GM06990 (cell line): Measurements from ENCODE around the gene AUTS2.

Source experiments
- DNase-seq: peaks from one replicate; pipeline ENCODE4 v3.0.0-alpha.2; 2011; ENCODE audit not compliant: insufficient read length; ENCODE audit errors: extremely low read depth
- H3K27me3 ChIP-seq: replicated peaks from 2 replicates; pipeline ENCODE4 v1.6.0; 2011; ENCODE audit warnings: low read length; ENCODE audit not compliant: control insufficient read depth, insufficient read depth
- H3K36me3 ChIP-seq: 2 replicates; pipeline ENCODE4 v1.5.1; 2011; ENCODE audit warnings: low read length; ENCODE audit not compliant: control insufficient read depth, insufficient read depth
- H3K4me3 ChIP-seq: replicated peaks from 2 replicates; pipeline ENCODE4 v1.5.1; 2011; ENCODE audit warnings: low read depth, mild to moderate bottlenecking, control low read depth, low read length
- TF ChIP-seq, protein P1 (sequence below): IDR thresholded peaks from 2 replicates; pipeline ENCODE4 v1.5.1; 2011; ENCODE audit warnings: low read length, control low read depth, mild to moderate bottlenecking, inconsistent platforms; ENCODE audit not compliant: insufficient read depth, poor library complexity, severe bottlenecking

The AUTS2 gene

DNA sequence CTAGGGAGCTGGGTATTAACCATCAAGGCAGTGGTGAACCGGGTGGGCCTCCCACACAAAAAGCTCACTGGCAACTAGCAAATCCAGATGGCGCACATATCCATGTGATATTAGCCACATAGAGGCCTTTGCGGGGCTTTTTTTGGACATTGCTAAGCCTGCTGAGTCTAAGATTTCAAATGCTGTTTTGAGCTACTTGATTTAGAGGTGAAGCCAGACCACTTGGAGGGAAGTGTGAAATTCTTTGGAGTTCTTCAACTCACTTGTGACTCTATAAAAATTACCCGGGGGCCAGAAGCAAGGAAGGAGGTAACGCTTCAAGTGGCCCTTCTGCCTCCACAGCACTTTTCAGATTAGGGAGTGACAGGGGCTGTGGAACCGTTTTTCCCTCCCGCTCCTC lies 913.9 kb downstream of the AUTS2 start:
- Histone ChIP-seq H3K27me3 (no peaks in the 10 kb centered on the region), H3K36me3 (no peaks in the 10 kb centered on the region), H3K4me3 (no peak overlapping the region)
- TF ChIP-seq, protein P1, sequence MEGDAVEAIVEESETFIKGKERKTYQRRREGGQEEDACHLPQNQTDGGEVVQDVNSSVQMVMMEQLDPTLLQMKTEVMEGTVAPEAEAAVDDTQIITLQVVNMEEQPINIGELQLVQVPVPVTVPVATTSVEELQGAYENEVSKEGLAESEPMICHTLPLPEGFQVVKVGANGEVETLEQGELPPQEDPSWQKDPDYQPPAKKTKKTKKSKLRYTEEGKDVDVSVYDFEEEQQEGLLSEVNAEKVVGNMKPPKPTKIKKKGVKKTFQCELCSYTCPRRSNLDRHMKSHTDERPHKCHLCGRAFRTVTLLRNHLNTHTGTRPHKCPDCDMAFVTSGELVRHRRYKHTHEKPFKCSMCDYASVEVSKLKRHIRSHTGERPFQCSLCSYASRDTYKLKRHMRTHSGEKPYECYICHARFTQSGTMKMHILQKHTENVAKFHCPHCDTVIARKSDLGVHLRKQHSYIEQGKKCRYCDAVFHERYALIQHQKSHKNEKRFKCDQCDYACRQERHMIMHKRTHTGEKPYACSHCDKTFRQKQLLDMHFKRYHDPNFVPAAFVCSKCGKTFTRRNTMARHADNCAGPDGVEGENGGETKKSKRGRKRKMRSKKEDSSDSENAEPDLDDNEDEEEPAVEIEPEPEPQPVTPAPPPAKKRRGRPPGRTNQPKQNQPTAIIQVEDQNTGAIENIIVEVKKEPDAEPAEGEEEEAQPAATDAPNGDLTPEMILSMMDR, result no peak
- no peak for DNase-seq

DNA sequence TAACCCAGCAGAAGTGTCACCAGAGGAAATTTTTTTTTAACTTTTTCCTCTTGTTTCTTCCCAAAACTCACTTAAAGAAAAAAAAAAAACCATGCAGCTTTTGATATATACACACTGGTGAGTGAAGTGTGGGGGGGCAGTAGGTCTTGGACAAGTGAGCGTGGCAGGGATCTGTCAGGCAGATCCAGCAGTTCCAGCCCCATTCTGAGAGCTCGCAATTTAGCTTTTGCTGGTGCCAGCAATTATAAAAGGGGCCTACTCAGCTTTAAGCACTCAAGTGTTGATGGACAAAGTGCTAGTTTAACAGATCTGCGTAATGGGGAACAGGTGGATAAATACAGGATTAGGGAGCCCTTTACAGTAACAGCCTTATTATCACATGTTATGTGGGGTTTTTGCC lies 914.5 kb downstream of the AUTS2 start:
- no peaks in the 10 kb centered on the region for H3K27me3 ChIP-seq
- no peak overlapping the region for H3K4me3 ChIP-seq
- H3K36me3 ChIP-seq, result no peaks in the 10 kb centered on the region
- DNase-seq, result no peak
- TF ChIP-seq, protein P1, result no peak

DNA sequence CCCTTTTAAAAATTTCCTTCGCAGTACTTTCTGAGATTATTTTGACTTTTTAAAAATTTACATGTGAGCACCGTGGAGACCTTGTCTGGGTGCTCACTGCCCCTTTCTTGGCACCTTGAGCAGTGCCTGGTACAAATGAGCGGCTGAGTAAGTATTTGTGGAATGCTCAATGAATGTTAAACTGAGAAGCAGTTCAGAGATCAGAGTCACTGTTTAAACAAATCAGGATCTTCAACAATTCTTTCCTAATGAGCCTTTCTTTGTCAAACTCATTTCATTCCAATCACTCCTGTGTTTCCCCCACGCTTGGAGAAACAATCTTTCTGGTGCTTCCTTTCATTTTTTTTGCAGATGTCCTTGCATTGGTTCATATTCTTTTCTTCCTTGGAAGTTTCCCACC lies 922.3 kb downstream of the AUTS2 start:
- TF ChIP-seq, protein P1, result no peak
- no peak for DNase-seq
- no peak overlapping the region for H3K4me3 ChIP-seq

DNA sequence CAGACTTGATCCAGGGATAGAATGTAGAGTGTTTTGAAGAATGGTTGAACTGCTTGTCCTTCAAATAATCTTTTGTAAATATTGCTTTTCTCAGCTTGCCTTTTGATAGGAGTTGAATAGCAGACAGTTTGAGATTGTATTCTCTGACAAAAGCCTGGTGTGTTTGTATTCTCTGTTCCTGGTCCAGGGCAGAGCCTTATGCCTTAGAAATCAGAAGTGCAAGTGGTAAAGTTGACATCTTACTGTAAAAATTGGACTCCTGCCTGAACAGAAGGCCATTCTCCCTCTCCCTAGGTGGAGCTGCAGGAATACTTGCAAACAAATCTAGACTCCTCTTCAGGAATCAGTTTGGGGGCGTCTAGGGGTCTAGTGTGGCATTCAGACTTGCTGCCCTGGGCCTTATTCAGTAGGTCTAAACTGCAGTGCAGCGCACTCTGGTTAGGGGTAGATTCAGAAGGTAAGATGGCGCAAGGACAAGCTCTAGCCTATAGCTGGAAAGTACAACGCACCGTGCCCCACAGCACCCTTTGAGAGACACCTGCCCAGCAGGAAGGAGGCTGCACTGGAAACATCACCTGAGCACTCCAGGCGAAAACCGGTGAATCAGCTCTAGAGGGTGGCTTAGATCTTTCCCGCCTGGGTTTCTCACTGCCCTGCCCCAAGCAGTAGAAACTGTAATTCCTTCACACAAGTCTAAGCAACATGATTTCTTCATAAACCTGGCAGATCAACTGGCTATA lies 925.1 kb downstream of the AUTS2 start:
- DNase-seq, result no peak
- Histone ChIP-seq H3K27me3 (no peaks in the 10 kb centered on the region), H3K36me3 (no peaks in the 10 kb centered on the region), H3K4me3 (no peak overlapping the region)
- TF ChIP-seq, protein P1, result no peak

More for the DNA sequence above, 922.3 kb downstream of the AUTS2 start:
- Histone ChIP-seq H3K27me3 (no peaks in the 10 kb centered on the region), H3K36me3 (no peaks in the 10 kb centered on the region)

DNA sequence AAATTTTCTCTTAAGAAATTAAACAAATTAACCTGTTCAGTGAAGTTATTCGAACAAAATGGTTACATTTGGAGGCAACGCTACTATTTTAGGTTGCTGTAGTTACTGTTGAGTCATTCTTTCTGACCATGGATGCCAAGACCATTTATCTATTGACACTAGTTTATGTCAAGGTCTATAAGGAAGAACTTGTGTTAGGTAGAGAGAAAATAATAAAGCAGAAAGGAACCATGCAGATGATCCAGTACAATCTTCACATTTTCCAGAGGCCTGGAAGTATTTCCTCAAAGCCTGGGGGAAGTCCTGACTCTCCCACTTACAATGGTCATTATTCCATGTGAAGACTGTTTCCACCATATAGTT lies 925.7 kb downstream of the AUTS2 start:
- TF ChIP-seq, protein P1, result no peak
- Histone ChIP-seq H3K4me3 (no peak overlapping the region), H3K27me3 (no peaks in the 10 kb centered on the region), H3K36me3 (no peaks in the 10 kb centered on the region)
- no peak for DNase-seq

DNA sequence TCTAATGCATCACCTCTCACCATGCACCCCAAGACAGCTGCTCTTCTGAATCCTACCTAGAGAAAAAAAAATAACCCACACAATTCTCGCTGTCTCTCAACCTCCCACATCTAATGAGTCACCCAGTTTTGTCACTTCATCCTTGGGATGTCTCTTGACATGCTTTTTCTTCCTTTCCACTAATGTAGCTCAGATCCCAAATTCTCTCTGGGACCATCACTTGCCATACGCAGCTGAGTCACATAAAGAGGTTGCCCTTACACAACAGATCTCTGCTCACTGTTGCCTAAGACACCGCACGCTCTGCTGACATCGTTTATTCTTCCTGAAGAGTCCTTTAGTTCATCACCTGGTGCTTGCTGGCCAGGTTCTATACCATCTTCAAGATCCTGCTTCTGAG lies 927.7 kb downstream of the AUTS2 start:
- no peak for DNase-seq
- H3K4me3 ChIP-seq, result no peak overlapping the region
- TF ChIP-seq, protein P1, result no peak

More for the DNA sequence above, 927.7 kb downstream of the AUTS2 start:
- H3K36me3 ChIP-seq, result no peaks in the 10 kb centered on the region
- H3K27me3 ChIP-seq, result no peaks in the 10 kb centered on the region
